ENCODE data around the gene IQSEC1.

The IQSEC1 gene

GRCh38 chr3:12920967-12921366 is 152.3 kb downstream of the IQSEC1 start:
- no peak overlapping the region for H3K27ac ChIP-seq
- H3K4me3 ChIP-seq = no peak overlapping the region
- DNase-seq (ENCODE audit: low spot score) = no peak
- no peak for TF ChIP-seq CTCF (IDR thresholded peaks at IDR 0.05)

GRCh38 chr3:12919205-12919604 is 154.0 kb downstream of the IQSEC1 start:
- no peak overlapping the region for H3K27ac ChIP-seq

GRCh38 chr3:12918231-12918630 is 155.0 kb downstream of the IQSEC1 start:
- Histone ChIP-seq H3K4me3 (no peak overlapping the region), H3K27ac (no peak overlapping the region)
- no peak for TF ChIP-seq CTCF (IDR thresholded peaks at IDR 0.05)
- no peak for DNase-seq (ENCODE audit: low spot score)

More at GRCh38 chr3:12919205-12919604, 154.0 kb downstream of the IQSEC1 start:
- no peak for DNase-seq (ENCODE audit: low spot score)
- no peak for TF ChIP-seq CTCF (IDR thresholded peaks at IDR 0.05)
- H3K4me3 ChIP-seq = no peak overlapping the region

GRCh38 chr3:12916159-12916558 is 157.1 kb downstream of the IQSEC1 start:
- H3K27ac ChIP-seq = no peak overlapping the region
- DNase-seq (ENCODE audit: low spot score) = no peak
- H3K4me3 ChIP-seq = no peak overlapping the region
- no peak for TF ChIP-seq CTCF (IDR thresholded peaks at IDR 0.05)

- TF ChIP-seq CTCF (IDR thresholded peaks at IDR 0.05) = no peak
- Histone ChIP-seq H3K4me3 (no peak overlapping the region), H3K27ac (no peak overlapping the region)
- no peak for DNase-seq (ENCODE audit: low spot score)
Observed at GRCh38 chr3:12914088-12914487, 159.1 kb downstream of the IQSEC1 start.

GRCh38 chr3:12911881-12912415 is 161.3 kb downstream of the IQSEC1 start:
- DNase-seq (ENCODE audit: low spot score) = no peak
- Histone ChIP-seq H3K27ac (peak overlapping the region in 1 of 2 donors; percentile 26), H3K4me3 (no peak overlapping the region)
- no peak for TF ChIP-seq CTCF (IDR thresholded peaks at IDR 0.05)

- no peak for TF ChIP-seq CTCF (IDR thresholded peaks at IDR 0.05)
- Histone ChIP-seq H3K4me3 (no peak overlapping the region), H3K27ac (no peak overlapping the region)
- DNase-seq (ENCODE audit: low spot score) = no peak
Observed at GRCh38 chr3:12910356-12911099, 162.7 kb downstream of the IQSEC1 start.

Data from coronary artery (tissue), 2 donors.